MM.1S (cell line): ENCODE measurements around the gene PLA2G4B.
"Not testable (repeated sequence)": the region's sequence is repeated elsewhere in the genome, so short reads cannot be mapped to it uniquely, and the experiment has no call there.

Source experiments
- DNase-seq: peaks from one replicate; pipeline ENCODE4 v3.0.0-alpha.2; 2015
- H2AFZ ChIP-seq: fragments of 300-600 bp; sonication (generic); 2 replicates; pipeline ENCODE4 v1.6.0; 2016; ENCODE audit warnings: antibody characterized with exemption, low read length
- H3F3A ChIP-seq: fragments of 300-600 bp; sonication (generic); 2 replicates; pipeline ENCODE4 v1.6.1; 2016; ENCODE audit warnings: mild to moderate bottlenecking, antibody characterized with exemption, low read length, moderate library complexity, mixed read lengths; ENCODE audit not compliant: insufficient read depth
- H3K27ac ChIP-seq: fragments of 300-600 bp; sonication (generic); 2 replicates; pipeline ENCODE4 v1.5.1; 2016; ENCODE audit warnings: mild to moderate bottlenecking, low read length
- H3K27me3 ChIP-seq: fragments of 300-600 bp; sonication (generic); replicated peaks from 2 replicates; pipeline ENCODE4 v1.6.0; 2016; ENCODE audit warnings: low read length; ENCODE audit not compliant: insufficient read depth
- H3K36me3 ChIP-seq: fragments of 300-600 bp; sonication (generic); replicated peaks from 2 replicates; pipeline ENCODE4 v1.6.1; 2016; ENCODE audit warnings: mild to moderate bottlenecking, low read length, mixed read lengths; ENCODE audit not compliant: insufficient read depth
- H3K4me1 ChIP-seq: fragments of 300-600 bp; sonication (generic); 2 replicates; pipeline ENCODE4 v1.6.1; 2016; ENCODE audit warnings: low read length, mixed read lengths
- H3K4me2 ChIP-seq: fragments of 300-600 bp; sonication (generic); 2 replicates; pipeline ENCODE4 v1.6.0; 2016; ENCODE audit warnings: low read depth, low read length
- H3K4me3 ChIP-seq: fragments of 300-600 bp; sonication (generic); 2 replicates; pipeline ENCODE4 v1.5.1; 2016; ENCODE audit warnings: low read length, mixed read lengths
- H3K79me2 ChIP-seq: fragments of 300-600 bp; sonication (generic); 2 replicates; pipeline ENCODE4 v1.6.1; 2016; ENCODE audit warnings: mixed run types, low read length, mixed read lengths
- H3K9ac ChIP-seq: fragments of 300-600 bp; sonication (generic); 2 replicates; pipeline ENCODE4 v1.6.1; 2016; ENCODE audit warnings: low read length, mixed read lengths
- H3K9me2 ChIP-seq: fragments of 300-600 bp; sonication (generic); replicated peaks from 2 replicates; pipeline ENCODE4 v1.6.1; 2016; ENCODE audit warnings: mild to moderate bottlenecking, low read length, mixed read lengths; ENCODE audit not compliant: insufficient read depth
- H3K9me3 ChIP-seq: fragments of 300-600 bp; sonication (generic); replicated peaks from 2 replicates; pipeline ENCODE4 v1.6.1; 2016; ENCODE audit warnings: mild to moderate bottlenecking, low read length, mixed read lengths; ENCODE audit not compliant: insufficient read depth
- H4K20me1 ChIP-seq: fragments of 300-600 bp; sonication (generic); 2 replicates; pipeline ENCODE4 v1.6.1; 2016; ENCODE audit warnings: mild to moderate bottlenecking, low read length, moderate library complexity, mixed read lengths; ENCODE audit not compliant: insufficient read depth
- CTCF ChIP-seq: fragments of 300-600 bp; sonication (generic); IDR thresholded peaks from 2 replicates; pipeline ENCODE4 v1.5.1; 2016; ENCODE audit warnings: antibody characterized with exemption, low read length, mixed read lengths
- EZH2 ChIP-seq: fragments of 300-600 bp; sonication (generic); optimal IDR thresholded peaks from 2 replicates; pipeline ENCODE3; 2017; ENCODE audit warnings: low read depth, mild to moderate bottlenecking, antibody characterized with exemption, low read length, mixed read lengths
- EZH2phosphoT487 ChIP-seq: fragments of 300-600 bp; sonication (generic); IDR thresholded peaks from 2 replicates; pipeline ENCODE4 v1.6.1; 2018; ENCODE audit warnings: antibody characterized with exemption, low read length

PLA2G4B gene

GRCh38 chr15:41829959-41830646 lies 8.5 kb upstream of the PLA2G4B start:
- Histone ChIP-seq H2AFZ (no peak overlapping the region), H3K4me3 (no peak overlapping the region), H3K9me3 (no peaks in the 10 kb centered on the region), H4K20me1 (no peaks in the 10 kb centered on the region), H3K27me3 (no peaks in the 10 kb centered on the region), H3K9ac (no peak overlapping the region), H3K4me1 (no peaks in the 10 kb centered on the region), H3K27ac (no peak overlapping the region), H3K9me2 (no peaks in the 10 kb centered on the region), H3K79me2 (no peaks in the 10 kb centered on the region), H3F3A (no peaks in the 10 kb centered on the region), H3K36me3 (no peaks in the 10 kb centered on the region), H3K4me2 (no peak overlapping the region)
- TF ChIP-seq EZH2 (no peak), CTCF (no peak), EZH2phosphoT487 (no peak)
- no peak for DNase-seq

- not testable (repeated sequence) for H3K27ac ChIP-seq, H3K27me3 ChIP-seq, H3K4me2 ChIP-seq, H3K4me3 ChIP-seq, H3K79me2 ChIP-seq, H2AFZ ChIP-seq, H3K36me3 ChIP-seq, H4K20me1 ChIP-seq, H3K4me1 ChIP-seq, DNase-seq, H3K9me3 ChIP-seq, H3K9ac ChIP-seq, H3K9me2 ChIP-seq, H3F3A ChIP-seq
These were observed 7.4 kb upstream of the PLA2G4B start for GRCh38 chr15:41831291-41831690.

DNA sequence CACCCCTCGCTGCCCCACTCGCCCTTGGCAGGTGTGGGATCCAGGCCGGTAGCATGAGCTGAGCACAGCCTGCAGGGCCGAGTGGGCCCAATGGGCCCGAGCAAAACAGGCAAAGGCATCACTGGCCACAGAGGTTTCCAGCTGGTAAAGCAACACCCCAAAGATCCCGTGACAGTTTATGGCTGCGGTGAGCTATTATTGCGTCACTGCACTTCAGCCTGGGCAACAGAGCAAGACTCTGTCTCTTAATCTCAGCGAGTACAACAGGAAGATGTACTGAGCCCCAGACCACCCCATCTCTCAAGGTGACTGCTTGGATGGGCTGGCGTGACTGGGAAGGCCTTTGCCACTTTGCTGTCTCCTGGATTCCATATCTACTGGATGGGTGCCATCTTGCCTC lies 6.4 kb upstream of the PLA2G4B start:
- Histone ChIP-seq H3K79me2 (no peaks in the 10 kb centered on the region), H3K9me2 (no peaks in the 10 kb centered on the region), H4K20me1 (no peaks in the 10 kb centered on the region), H3F3A (no peaks in the 10 kb centered on the region), H3K9me3 (no peaks in the 10 kb centered on the region), H3K27me3 (no peaks in the 10 kb centered on the region), H3K36me3 (no peaks in the 10 kb centered on the region), H3K27ac (no peak overlapping the region), H3K4me3 (no peak overlapping the region), H3K9ac (no peak overlapping the region), H3K4me1 (no peaks in the 10 kb centered on the region), H3K4me2 (no peak overlapping the region), H2AFZ (no peak overlapping the region)
- DNase-seq, result no peak
- TF ChIP-seq EZH2phosphoT487, result no peak
- TF ChIP-seq EZH2, result no peak
- TF ChIP-seq CTCF, result no peak

DNA sequence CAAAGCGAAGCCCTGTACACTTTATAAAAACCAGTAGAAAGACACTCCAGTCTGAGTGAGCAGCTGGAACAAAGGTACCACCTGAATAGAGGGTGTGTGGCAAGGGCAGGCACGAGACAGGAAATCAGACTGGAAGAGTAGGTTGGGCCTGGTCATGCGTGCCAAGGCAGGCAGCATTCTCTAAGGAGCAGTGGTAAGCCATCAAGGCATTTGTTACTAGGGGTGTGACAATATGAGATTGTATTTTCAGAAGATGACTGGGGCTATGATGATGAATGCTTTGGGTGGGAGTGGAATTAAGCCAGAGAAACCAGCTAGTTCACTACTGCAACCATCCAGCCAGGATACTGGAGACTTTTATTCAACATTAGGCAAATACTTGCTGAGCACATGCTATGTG lies 5.8 kb upstream of the PLA2G4B start:
- no peak for DNase-seq
- H3F3A ChIP-seq, result no peaks in the 10 kb centered on the region
- no peaks in the 10 kb centered on the region for H3K9me3 ChIP-seq

More for the DNA sequence above, 5.8 kb upstream of the PLA2G4B start:
- Histone ChIP-seq H3K36me3 (no peaks in the 10 kb centered on the region), H3K27ac (no peak overlapping the region), H3K4me3 (no peak overlapping the region), H3K9me2 (no peaks in the 10 kb centered on the region), H4K20me1 (no peaks in the 10 kb centered on the region), H3K9ac (no peak overlapping the region), H3K4me1 (no peaks in the 10 kb centered on the region), H3K4me2 (no peak overlapping the region), H2AFZ (no peak overlapping the region), H3K79me2 (no peaks in the 10 kb centered on the region), H3K27me3 (no peaks in the 10 kb centered on the region)
- TF ChIP-seq CTCF (no peak), EZH2phosphoT487 (no peak), EZH2 (no peak)
